HG02852 (cell line): Measurements from ENCODE around the gene MRPS5.
A peak's percentile ranks its signal among the peaks of the same experiment; 100 is the strongest.
"Not testable (repeated sequence)": the region's sequence is repeated elsewhere in the genome, so short reads cannot be mapped to it uniquely, and the experiment has no call there.

ENCODE experiments used
- ATAC-seq: cut with Tn5 transposase; IDR thresholded peaks from one replicate; pipeline ENCODE4 v1.9.1; 2021; ENCODE audit warnings: mild to moderate bottlenecking, moderate library complexity; ENCODE audit not compliant: unreplicated experiment

Gene MRPS5

DNA sequence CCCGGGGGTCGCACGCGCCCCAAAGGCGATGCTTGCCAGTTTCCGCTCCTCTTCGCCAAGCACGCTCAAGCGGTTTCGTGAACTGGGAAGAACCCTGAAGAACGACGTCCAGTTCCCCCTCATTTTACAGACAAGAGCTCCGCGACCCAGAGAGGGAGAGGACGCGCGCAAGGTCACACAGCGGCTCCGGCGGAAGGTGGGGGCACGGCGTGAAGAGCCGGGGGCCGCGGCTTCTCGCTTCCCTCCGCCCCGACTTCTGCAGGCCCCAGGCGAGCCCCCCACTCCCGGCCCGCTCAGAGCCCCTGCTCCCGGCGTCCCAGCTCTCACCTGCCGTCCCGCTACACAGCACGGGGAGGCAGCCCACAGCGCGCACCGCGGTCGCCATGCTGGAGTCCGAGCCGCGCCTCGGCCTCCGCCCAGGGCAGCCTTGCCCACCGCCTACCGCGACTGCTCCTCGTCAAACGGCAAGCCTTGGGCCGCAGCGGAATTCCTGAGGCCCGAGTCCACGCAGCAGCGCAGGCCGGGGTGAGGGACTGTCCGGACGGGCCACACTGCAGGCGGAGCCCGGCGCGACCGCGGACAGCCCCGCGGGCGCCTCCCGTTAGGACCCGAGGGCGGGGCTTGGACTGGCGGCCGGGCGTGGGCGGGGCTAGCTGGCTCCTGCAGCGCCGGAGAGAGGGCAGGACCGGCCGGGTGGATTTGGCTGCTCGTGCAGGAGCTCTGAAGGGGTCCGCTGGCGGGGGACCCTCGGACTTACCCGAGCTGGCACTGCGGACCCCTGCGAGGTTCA, at the start of gene MRPS5:
MRPS5 (minus strand) TSS at position 402 of the 790 bp plus-strand sequence; CDS start at position 385, 17 bp downstream.
- peak; percentile 93 for ATAC-seq

DNA sequence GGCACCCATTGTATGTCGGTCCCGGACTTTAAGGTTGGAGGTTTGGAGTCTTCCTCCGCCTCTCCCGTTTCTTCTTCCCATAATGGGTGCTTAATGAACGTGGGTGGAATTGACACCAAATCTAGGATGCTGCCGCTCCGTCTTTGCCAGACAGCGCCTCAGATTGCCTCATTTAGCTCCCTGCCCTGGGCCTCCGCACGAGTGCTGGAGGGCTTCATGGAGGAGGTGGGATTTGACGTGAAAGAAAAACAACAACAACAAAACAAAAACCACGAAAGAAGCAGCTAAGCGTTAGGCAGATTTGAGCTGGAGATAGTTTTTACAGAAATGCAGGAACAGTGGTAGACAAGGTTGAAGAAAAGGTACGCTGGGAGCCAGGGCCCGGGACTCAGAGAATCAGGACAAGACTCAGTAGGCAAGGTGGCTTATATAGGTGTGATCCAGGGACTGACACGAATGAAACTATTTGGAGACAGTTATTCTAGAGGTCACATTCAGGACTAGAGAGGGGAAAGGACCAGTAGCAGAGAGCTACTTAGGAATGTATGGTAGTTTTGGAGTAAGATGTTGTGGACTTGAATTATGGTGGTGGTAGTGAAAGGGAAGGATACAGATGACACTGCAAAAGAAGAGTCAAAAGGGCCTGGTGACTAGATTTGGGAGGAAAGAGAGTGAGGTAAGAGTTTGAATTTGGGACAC, 44.6 kb upstream of the MRPS5 start:
- ATAC-seq = no peak

DNA sequence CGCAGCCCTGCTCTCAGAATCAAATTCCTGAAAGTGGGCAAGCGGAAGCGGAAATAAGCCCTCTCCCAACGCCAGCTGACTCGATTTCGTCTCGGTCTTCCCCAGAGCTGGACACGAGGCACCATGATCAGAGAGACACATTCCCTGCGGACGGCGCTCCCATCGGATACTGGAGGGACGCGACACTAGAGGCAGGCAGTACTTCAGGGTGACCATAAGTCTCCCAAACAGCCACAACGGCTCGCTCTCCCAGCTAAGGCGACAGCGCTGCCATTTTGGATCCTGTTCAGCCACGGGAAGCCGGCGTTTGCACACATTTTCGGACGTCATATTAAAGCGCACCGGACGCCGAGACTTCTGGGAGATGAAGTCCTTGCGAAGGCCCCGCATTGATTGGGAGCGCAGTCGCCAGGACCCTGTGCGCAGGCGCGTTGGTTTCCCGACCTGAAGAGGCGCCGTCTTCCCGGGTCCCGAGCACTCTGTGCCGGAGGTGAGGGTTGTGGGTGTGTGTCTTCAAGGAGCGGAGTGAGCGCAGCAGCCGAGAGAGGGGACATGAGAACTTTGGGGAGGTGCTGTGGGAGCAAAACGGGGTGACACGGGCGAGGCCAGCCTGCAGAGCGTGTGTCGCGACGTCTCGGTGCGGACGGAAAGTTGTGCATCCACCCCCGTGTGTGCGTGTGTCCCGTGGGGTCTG, 43.9 kb upstream of the MRPS5 start, which contains the start of gene ZNF2:
ZNF2 (plus strand) TSS at position 439 of the 694 bp plus-strand sequence. CDS start 10,418 bp downstream, outside the sequence.
- ATAC-seq = peak; percentile 90

DNA sequence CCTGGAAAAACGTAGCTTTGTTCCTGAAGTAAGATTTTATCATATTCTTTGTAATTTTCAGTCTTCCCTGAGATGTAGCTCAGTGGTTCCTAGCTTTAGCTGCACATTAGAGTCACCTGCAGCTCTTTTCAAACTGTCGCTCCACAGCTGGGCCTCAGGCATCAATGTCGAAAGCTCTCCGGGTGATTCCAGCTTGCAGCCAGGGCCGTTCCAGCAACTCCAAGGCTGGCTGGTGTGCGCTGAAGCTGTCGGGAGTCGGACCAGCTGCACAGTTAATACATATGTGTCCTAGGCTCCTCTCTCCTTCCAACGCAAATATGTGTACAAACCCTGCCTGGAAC, 43.4 kb upstream of the MRPS5 start:
- peak; percentile 15 for ATAC-seq

DNA sequence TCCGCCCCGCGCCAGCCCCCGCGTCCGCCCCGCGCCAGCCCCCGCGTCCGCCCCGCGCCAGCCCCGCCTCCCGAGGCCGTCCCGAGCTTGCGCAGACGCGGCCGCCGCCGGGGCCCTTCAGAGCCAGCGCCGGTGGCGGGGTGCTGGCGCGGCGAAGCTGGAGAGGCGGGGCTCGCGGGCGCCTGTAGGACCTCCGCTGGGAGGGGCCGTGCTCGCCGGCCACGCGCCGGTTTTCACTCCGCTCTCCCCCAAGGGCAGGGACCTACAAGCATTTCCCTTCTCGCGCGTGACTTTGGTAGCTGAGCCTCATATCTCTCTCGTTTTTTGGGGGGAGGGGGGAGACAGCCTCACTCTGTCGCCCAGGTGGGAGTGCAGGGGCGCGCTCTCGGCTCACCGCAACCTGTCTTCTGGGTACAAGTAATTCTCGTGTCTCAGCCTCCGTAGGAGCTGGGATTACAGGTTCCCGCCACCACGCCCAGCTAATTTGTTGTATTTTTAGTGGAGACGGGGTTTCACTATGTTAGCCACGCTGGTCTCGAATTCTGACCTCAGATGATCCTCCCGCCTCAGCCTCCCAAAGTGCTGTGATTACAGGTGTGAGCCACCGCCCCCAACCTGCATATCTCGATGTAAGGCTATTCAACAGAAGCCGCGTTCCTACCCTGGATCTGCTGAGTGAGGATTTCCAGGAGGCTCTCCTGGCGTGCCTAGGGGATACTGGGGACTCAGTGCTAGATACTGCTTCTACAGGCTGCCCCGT, 38.3 kb upstream of the MRPS5 start, which contains the start of gene ZNF514:
ZNF514 (minus strand) TSS at position 159 of the 760 bp plus-strand sequence. CDS start 6,595 bp downstream, outside the sequence.
- ATAC-seq = peak; percentile 95

DNA sequence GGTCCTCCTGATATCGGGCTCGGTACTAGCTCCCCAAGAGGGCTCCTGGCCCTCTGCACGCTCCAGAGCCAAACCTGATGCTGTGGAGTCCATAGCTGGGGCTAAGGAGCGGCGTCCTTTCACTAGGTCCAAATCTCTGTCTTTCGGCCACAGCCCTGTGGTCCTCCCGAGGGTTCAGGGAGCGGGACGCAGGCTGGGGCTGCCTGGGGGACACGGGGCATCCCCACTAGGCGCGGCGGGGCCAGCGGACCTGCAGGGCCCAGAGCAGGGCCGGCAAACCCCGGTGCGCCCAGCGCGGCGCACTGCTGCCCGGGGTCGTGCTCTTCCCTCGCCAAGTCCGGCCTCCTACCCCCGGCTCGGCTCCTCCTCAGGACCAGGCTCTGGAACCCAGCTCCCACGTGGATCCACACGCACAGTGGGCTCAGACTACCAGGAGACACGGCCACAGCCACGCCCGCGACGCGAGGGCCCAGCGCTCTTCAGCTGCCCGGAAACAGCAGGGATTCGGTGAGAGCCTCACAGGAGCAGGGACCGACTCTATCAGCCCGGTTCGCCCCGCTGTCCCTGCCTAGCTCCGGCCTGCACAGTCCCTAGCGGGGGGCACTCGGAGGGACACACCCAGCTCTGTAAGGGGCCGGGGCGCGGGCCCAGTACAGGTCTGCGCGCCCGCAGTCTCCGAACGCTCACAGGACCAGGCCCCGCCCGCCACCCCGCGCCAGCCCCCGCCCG, 37.4 kb upstream of the MRPS5 start:
- peak; percentile 51 for ATAC-seq

DNA sequence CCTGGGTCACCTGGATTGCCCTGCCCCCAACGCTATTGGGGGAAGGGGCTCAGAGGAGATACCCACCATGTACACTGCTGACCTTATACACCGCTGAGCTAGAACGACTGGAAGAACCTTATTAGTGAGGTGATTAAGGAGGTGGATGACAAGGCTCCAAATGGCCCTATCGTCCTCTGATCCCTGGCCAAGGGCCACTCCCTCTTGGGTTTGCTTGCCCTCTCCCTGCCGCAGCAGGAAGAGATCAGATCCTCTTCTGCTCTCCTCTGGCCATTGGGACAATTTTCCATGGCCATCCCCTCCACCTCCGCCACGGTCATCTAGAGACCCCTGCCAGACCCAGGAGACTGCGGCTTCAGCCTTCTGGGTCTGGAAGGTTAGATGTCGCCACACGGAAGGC, 36.8 kb upstream of the MRPS5 start:
- ATAC-seq = no peak

DNA sequence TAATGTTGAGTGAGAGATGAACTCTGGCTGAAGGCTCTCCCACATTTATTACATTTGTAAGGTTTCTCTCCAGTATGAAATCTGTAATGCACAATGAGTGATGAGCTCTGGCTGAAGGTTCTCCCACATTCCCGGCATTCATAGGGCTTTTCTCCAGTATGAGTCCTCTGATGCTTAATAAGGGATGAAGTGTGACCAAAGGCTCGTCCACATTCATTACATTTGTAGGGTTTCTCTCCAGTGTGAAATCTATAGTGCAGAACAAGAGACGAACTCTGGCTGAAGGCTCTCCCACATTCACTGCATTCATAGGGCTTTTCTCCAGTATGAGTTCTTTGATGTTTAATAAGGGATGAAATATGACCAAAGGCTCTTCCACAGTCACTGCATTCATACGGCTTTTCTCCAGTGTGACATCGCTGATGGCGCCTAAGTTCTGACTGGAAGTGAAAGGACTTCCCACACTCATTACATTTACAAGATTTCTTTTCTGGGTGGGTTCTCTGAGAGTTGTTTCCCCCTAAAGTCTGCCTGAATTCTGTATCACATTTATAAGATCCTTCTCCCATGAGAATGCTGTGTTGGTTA, 27.9 kb upstream of the MRPS5 start:
- no peak for ATAC-seq

DNA sequence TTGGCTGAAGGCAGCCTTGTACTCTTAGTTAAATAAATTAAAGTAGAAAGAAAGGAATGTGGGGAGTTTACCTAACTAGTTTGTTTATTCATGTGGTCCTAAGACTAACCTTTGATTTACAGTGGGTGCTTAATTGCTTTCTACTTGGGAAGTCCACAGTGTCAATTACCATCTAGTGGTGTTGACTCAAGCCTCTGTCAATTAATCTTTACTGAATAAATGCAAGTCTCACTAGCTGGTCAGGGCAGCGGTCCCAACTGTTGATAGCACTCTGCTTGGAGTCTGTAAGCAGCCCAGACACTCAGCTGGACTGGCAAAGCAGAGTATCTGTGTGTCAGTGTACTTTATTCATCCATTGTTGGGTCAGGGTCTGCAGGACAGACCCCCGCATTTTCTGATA, 22.2 kb upstream of the MRPS5 start:
- no peak for ATAC-seq

DNA sequence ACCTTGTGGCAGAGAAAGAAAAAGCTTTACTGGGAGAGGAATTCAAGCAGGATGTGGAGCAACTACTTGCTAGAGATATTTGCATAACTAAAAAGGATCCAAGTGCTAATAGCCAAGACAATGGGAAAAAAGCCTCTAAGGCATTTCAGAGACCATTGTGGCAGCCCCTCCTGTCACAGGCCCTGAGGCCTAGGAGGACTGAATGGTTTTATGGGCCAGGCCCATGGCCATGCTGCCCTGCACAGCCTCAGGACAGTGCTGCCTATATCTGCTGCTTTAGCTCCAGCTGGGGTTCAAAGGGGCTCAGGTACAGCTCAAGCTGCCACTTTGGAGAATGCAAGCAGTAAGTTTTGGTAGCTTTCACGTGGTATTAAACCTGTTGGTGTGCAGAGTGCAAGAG, 17.1 kb upstream of the MRPS5 start:
- ATAC-seq = no peak

DNA sequence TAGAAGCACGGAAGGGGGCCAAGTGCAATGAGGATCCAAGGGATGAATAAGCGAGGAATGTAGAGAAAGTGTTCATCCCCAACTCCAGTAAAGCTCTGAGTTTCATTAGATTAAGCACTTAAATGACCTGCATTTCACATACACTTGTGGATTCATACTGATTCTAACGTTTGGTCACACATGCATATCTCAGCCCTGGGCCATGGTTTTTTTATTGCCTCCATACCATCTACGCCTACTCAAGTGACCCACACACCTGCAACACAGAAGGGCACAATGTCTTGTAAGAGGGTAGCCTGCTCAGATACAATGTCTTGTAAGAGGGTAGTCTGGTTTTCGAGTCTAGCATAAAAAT, 566 bp upstream of the MRPS5 start:
- ATAC-seq = peak; percentile 9

DNA sequence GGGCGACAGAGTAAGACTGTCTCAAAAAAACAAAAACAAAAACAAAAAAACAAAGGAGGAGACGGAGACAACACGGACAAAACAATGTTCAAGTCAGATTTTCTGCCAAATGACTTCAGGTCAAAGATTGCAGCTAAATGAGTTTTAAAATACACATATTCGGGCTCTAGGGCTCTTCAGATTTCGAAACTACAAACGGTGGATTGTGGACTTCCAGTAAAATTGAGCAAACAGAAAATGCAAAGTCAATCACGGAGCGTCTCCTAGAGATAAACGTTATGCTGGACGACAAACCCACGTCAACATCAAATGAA, 558 bp downstream of the MRPS5 start:
- ATAC-seq = peak; percentile 10

DNA sequence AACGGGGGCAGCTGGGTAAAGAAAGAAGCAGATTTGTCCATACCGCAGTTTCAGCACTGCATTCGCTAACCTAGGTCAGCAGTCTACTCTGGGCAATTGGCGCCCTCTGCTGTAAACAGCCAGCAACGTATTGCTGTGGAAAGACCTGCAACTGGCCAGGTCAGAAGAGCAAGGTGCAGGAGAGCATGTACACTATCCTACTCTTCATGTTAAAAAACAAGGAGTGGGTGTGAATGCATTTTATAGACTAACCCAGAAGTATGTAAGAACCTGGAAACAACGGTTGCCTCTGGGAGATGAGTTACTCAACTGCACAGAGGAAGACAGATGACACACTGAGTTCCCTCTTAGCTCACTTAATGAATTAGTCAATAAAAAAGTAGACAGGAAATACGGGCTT, 6.2 kb downstream of the MRPS5 start:
- peak; percentile 97 for ATAC-seq

DNA sequence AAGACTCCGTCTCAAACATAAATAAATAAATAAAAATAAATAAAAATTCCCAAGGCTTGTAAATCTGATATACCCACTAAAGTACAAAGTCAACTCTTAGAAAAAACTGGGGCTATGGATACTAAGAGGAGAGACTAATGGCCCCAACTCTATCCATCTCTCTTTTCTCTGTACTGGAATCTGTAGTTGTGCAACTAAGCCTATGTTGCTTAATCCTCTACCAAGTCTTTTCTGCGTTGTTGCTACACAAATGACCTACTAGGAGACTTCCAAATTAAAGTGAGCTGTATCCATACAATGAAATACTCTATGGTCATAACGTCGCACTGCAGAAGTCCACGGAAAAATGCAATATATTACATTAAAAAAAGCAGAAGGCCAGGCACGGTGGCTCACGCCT, 8.1 kb downstream of the MRPS5 start:
- ATAC-seq = no peak

DNA sequence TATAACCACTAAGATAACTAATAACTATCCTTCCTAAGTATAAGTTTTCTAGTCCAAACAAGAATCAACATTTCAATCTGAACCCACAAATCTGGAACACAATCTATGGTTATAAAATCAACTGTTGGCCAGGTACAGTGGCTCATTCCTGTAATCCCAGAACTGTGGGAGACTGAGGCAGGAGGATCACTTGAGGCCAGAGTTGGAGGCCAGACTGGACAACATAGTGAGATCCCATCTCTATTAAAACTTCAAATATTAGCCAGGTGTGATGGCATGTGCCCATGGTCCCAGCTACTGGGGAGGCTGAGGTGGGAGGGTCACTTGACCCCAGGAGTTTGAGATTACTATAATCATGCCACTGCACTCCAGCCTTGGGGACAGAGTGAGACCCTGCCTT, 11.2 kb downstream of the MRPS5 start:
- no peak for ATAC-seq

DNA sequence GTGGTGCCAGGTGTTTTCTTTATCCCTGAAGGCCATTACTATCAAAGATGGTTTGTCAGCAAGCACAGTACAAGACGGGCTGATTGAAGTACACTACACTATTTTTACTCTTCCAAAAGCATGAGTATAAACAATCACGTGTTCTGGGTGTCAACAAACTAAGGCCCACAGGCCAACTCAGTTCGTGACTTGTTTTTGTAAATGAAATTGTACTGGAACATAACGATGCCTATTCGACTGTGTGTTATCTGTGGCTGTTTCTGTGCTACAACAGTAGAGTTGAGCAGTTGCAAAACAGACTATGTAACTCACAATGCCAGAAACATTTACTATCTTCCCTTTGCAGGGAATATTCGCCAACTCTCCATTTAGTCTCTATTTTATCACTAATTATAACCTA, 12.3 kb downstream of the MRPS5 start:
- ATAC-seq = no peak

DNA sequence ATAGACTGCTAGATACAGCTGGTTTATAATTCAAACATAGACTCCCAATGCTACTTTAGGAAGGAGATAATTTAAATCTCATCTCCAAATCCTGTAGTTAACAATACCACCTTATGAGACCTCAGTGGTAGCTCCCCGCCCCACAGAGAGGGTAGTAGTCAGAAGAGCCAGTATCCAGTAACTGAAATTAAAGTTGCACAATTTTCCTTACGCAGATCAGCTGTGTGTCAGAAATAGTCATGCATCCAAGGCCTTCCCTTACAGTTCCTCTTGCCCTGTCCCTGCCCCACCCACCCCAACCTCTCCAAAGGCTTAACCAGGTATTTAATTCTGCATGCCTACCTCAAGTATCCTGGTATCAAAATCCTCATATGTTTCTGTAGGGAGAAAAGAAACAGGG, 15.5 kb downstream of the MRPS5 start:
- no peak for ATAC-seq

DNA sequence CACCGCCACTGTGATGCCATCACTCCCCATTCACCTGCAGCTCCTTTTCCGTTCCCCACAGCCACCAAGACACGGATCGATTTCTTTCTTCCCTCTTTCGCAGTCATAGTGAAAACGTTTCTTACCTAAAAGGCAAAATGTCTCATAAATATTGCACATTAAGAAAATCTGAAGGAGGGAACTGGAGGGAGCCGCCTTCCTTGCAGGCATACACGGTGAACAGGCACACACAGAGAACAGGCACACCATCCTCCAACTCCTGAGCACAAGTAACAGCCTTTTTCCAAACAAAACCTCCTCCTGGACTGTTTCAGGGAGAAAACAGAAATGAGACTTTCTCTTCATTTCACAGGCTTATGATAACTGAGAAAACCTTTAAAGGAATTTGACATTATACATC, 17.0 kb downstream of the MRPS5 start:
- no peak for ATAC-seq

DNA sequence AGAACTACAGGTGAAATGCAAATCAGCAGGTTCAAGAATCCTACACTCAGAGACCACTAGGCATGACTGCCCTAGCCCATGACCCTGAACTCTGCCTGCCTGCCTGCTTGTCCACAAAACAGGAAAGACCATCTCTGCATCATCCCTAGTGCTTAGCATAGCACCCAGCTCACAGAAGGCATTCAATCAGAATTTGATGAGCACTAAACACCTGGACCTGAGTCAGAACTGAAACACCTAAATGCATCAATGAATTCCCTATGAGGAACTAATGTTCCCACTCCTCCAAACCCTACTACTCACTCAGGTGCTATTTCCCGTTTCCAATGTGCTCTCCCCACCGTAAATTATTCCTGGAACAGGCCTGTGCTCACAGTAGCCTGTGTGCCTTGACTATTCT, 21.7 kb downstream of the MRPS5 start:
- ATAC-seq = no peak

DNA sequence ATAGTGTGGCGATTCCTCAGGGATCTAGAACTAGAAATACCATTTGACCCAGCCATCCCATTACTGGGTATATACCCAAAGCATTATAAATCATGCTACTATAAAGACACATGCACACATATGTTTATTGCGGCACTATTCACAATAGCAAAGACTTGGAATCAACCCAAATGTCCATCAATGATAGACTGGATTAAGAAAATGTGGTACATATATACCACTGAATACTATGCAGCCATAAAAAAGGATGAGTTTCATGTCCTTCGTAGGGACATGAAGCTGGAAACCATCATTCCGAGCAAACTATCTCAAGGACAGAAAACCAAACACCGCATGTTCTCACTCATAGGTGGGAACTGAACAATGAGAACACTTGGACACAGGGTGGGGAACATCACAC, 23.3 kb downstream of the MRPS5 start:
- not testable (repeated sequence) for ATAC-seq
